Ectodermal cell (in vitro differentiated cells): ENCODE results near the gene NDUFC1.

Experiments used
- H3K27ac ChIP-seq: 2 replicates; pipeline ENCODE4 v1.7.0; 2013; ENCODE audit warnings: mild to moderate bottlenecking, low read depth, low read length; ENCODE audit not compliant: insufficient read depth, poor library complexity, severe bottlenecking
- H3K27me3 ChIP-seq: 2 replicates; pipeline ENCODE4 v1.7.0; 2013; ENCODE audit warnings: mild to moderate bottlenecking, low read length; ENCODE audit not compliant: insufficient read depth, control insufficient read depth, poor library complexity, severe bottlenecking
- H3K36me3 ChIP-seq: one replicate; pipeline ENCODE4 v1.7.0; 2013; ENCODE audit warnings: low read length; ENCODE audit not compliant: control insufficient read depth, insufficient read depth
- H3K4me1 ChIP-seq: one replicate; pipeline ENCODE4 v1.7.0; 2013; ENCODE audit warnings: low read length; ENCODE audit not compliant: control insufficient read depth, insufficient read depth
- H3K4me3 ChIP-seq: 2 replicates; pipeline ENCODE4 v1.7.0; 2013; ENCODE audit warnings: low read depth, low read length, control low read depth; ENCODE audit not compliant: insufficient read depth
- H3K9me3 ChIP-seq: 2 replicates; pipeline ENCODE4 v1.7.0; 2013; ENCODE audit warnings: mild to moderate bottlenecking, low read length, moderate library complexity; ENCODE audit not compliant: control insufficient read depth
- WGBS, 2 experiments: methylation state at CpG; one replicate each; pipeline ENCODE4 v1.1.7; 2013; ENCODE audit warnings: missing lambda C conversion rate in 2 of 2; 5-methylcytosine and 5-hydroxymethylcytosine counted together

NDUFC1 gene

GRCh38 chr4:139278912-139279759, 23.1 kb downstream of the NDUFC1 start:
- H3K4me3 ChIP-seq = peak overlapping the region; percentile 35
- H3K36me3 ChIP-seq = no peaks in the 10 kb centered on the region
- 20 to 26% methylated on average over 40 of the region's 40 CpGs for WGBS, 2 experiments
- no peaks in the 10 kb centered on the region for H3K9me3 ChIP-seq
- no peaks in the 10 kb centered on the region for H3K4me1 ChIP-seq
- no peak overlapping the region for H3K27ac ChIP-seq
- peaks cover 42% of the 10 kb centered on the region for H3K27me3 ChIP-seq

- Histone ChIP-seq H3K36me3 (no peaks in the 10 kb centered on the region), H3K9me3 (no peaks in the 10 kb centered on the region), H3K4me1 (no peaks in the 10 kb centered on the region), H3K27me3 (peaks cover 42% of the 10 kb centered on the region), H3K27ac (no peak overlapping the region), H3K4me3 (no peak overlapping the region)
- WGBS, 2 experiments = 86 to 93% methylated on average over 12 to 16 of the region's 16 CpGs
Observed at GRCh38 chr4:139278485-139278884, 23.8 kb downstream of the NDUFC1 start.

DNA sequence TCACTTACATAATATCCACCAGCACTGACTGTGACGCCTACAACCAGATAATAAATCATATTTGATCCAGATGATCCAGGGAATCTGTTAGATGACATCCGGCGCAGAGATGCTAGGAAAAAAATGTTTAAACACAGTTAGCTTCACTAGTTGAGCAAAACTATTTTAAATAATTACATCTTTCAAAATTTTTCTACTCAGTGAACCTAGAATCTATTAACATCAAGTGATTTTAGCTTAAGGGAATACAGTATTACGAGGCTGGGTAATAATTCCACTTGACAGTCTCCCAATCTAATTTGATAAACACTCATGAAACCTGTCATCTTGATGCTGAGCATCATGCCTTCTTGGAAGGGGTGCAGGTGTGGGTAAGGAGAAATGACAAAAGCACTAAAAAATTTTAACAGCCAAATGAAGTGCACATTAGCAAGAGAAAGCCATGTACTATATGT, 27.0 kb downstream of the NDUFC1 start:
- Histone ChIP-seq H3K4me1 (no peaks in the 10 kb centered on the region), H3K36me3 (no peaks in the 10 kb centered on the region), H3K4me3 (no peak overlapping the region), H3K27ac (no peak overlapping the region), H3K9me3 (no peaks in the 10 kb centered on the region), H3K27me3 (peaks cover 34% of the 10 kb centered on the region)
- WGBS, 2 experiments = 93 to 95% methylated on average over 4 of the region's 4 CpGs

GRCh38 chr4:139274790-139275189, 27.5 kb downstream of the NDUFC1 start:
- no peaks in the 10 kb centered on the region for H3K4me1 ChIP-seq
- H3K27ac ChIP-seq = no peak overlapping the region
- H3K4me3 ChIP-seq = no peak overlapping the region
- no peaks in the 10 kb centered on the region for H3K36me3 ChIP-seq
- WGBS, 2 experiments = no CpG with 5 or more reads among the region's 1 CpG
- H3K27me3 ChIP-seq = peaks cover 28% of the 10 kb centered on the region
- no peaks in the 10 kb centered on the region for H3K9me3 ChIP-seq

DNA sequence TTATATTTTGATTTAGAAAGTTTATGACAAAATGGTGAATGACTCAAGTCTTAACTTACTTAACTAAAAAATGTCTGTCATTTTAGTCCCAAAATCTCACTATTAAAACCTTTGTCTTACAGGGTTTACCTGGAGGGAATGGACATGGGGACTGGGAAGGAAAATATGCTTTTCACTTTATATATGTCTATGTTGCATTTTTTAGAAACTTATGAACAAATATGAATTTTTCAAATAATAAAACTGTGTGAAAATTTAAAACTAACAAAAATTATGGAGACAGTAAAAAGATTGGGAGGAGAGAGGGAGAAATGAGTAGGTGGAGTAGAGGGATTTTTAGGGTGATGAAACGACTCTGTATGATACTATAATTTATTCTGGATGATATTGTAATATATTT, 28.4 kb downstream of the NDUFC1 start:
- H3K4me3 ChIP-seq = no peak overlapping the region
- H3K27ac ChIP-seq = no peak overlapping the region
- H3K27me3 ChIP-seq = peaks cover 19% of the 10 kb centered on the region
- H3K36me3 ChIP-seq = no peaks in the 10 kb centered on the region
- no peaks in the 10 kb centered on the region for H3K4me1 ChIP-seq
- WGBS, 2 experiments = 86% methylated on average over 1 of the region's 1 CpG; no CpG with 5 or more reads in 1 of the 2 experiments
- H3K9me3 ChIP-seq = no peaks in the 10 kb centered on the region

DNA sequence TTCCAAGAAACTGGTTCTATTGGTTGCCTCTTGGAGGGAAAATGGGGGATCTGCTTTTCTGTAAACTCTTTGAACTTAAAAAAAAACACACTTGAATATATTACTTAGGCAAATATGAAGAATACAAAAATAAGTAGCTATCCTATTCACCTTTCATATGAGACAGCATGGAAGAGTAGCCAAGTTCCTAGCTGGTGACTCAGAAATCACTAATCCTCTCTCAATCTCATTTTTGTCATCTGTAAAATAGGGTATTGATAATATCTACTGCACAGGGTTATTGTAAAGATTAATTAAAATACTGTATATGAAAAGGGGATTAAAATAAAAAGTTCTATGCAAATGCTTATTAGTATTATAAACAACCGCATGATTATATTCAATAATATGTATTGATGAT, 35.0 kb downstream of the NDUFC1 start:
- WGBS, 2 experiments = no CpG with 5 or more reads among the region's 1 CpG
- H3K9me3 ChIP-seq = no peaks in the 10 kb centered on the region
- H3K4me3 ChIP-seq = no peak overlapping the region
- H3K27ac ChIP-seq = no peak overlapping the region
- H3K36me3 ChIP-seq = no peaks in the 10 kb centered on the region
- H3K4me1 ChIP-seq = no peaks in the 10 kb centered on the region
- H3K27me3 ChIP-seq = no peaks in the 10 kb centered on the region

- Histone ChIP-seq H3K4me1 (no peaks in the 10 kb centered on the region), H3K36me3 (no peaks in the 10 kb centered on the region), H3K27ac (no peak overlapping the region), H3K27me3 (no peaks in the 10 kb centered on the region), H3K4me3 (no peak overlapping the region), H3K9me3 (no peaks in the 10 kb centered on the region)
- WGBS, 2 experiments = 57 to 63% methylated on average over 13 to 14 of the region's 14 CpGs
Observed at GRCh38 chr4:139266583-139267257, 35.6 kb downstream of the NDUFC1 start.

DNA sequence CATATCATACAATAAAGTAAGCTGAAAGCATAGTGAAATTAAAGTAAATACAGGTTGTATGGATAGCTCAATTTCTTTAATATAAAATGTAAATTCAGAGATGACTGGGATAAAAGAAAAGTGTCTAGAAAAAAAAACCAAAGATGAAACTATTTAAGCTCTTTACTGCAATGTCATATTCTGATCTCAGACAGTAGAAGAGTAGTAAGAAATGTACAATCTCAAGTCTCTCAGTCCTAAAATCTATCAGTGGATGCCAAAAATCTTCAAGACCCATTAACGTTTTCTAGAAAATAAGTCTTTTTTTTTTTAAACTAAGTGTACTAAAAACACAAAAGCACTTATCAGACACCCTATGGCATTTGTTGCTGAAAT, 36.1 kb downstream of the NDUFC1 start:
- Histone ChIP-seq H3K27ac (no peak overlapping the region), H3K27me3 (no peaks in the 10 kb centered on the region), H3K4me3 (no peak overlapping the region), H3K4me1 (no peaks in the 10 kb centered on the region), H3K9me3 (no peaks in the 10 kb centered on the region), H3K36me3 (no peaks in the 10 kb centered on the region)
- 56 to 71% methylated on average over 1 of the region's 1 CpG for WGBS, 2 experiments

GRCh38 chr4:139265654-139266053, 36.6 kb downstream of the NDUFC1 start:
- Histone ChIP-seq H3K27me3 (no peaks in the 10 kb centered on the region), H3K27ac (no peak overlapping the region), H3K4me1 (no peaks in the 10 kb centered on the region), H3K9me3 (no peaks in the 10 kb centered on the region), H3K36me3 (no peaks in the 10 kb centered on the region), H3K4me3 (no peak overlapping the region)
- 44 to 50% methylated on average over 2 of the region's 3 CpGs for WGBS, 2 experiments

DNA sequence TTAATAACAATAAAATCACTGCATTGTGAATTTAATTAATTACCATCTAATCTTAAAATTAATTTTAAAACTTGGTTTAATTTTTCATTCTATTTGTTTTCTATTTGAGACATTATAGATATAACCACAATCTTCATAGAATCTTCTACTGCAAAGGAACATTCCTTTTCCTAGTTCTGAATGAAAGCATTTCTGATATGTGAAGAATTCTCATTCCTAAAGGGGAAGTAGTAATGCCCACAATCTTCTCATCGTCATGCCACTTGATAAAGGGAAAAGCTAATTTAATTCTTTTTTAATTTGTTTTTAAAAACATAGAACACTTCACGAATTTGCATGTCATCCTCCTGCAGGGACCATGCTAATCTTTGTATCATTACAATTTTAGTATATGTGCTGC, 45.9 kb downstream of the NDUFC1 start:
- no peaks in the 10 kb centered on the region for H3K27me3 ChIP-seq
- 90% methylated on average over 2 of the region's 2 CpGs; no CpG with 5 or more reads in 1 of the 2 experiments for WGBS, 2 experiments
- H3K36me3 ChIP-seq = no peaks in the 10 kb centered on the region
- no peaks in the 10 kb centered on the region for H3K9me3 ChIP-seq
- no peaks in the 10 kb centered on the region for H3K4me1 ChIP-seq
- H3K27ac ChIP-seq = no peak overlapping the region
- H3K4me3 ChIP-seq = no peak overlapping the region
